Measurements from ENCODE around the gene CA10. TPM values are rescaled to one million over a fixed set of nuclear protein-coding genes. Genes with fewer than 3 reads are reported as not detected.

CA10 gene
- polyA plus RNA-seq, 6 donors from 2014 or later: not detected

DNA sequence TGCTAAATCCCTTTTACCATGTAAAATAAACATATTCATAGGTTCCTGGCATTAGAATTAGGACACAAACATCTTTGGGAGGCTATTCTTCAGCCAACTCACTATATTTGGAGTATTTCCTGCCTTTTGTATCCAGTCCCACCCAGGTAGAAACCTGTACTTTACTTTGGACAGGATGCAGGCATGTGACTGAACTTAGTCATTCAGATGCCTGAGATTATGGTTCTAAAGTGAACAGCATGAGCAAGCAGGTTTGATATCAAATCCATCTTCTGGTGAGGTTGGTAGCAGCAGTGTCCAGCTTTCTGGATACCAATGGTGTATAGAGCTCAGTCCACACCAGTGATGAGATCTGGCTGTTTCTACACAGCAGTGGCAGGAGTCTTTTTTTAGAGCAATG lies 20.2 kb downstream of the CA10 start:
- no peaks in the 10 kb centered on the region for H3K36me3 Mint-ChIP-seq
- no peak overlapping the region for H3K4me3 Mint-ChIP-seq
- no peak for ATAC-seq (ENCODE audit: low read depth in 2 of 2)
- no peak overlapping the region for H3K27ac Mint-ChIP-seq
- no peaks in the 10 kb centered on the region for H3K4me1 Mint-ChIP-seq
- DNase-seq: no peak
- peaks cover 0 to 4% (median 0%) of the 10 kb centered on the region in 3 donors for H3K27me3 Mint-ChIP-seq
- peaks cover 0 to 4% (median 0%) of the 10 kb centered on the region in 7 donors for H3K9me3 Mint-ChIP-seq

DNA sequence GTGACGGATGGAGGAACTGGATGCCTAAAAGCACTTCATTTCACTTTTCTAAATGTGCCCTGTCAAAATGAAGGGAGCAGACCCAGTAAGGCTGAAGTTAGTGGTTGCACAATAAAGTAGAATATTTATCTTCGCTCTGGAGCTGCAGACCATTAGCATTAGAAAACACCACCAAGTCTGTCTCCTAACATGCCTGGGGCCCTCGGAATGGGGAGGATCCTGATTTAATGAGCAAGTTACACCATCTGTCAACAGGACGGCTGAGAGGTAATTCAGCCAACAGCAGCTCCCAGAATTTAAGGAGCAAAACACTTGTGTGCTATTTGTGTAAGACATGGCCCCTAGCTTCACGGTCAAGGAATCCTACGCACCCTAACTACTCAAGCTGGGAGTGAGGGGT lies 22.3 kb downstream of the CA10 start:
- DNase-seq (no peak), ATAC-seq (ENCODE audit: low read depth in 2 of 2) (no peak)
- Mint-ChIP-seq H3K27me3 (peaks cover 0 to 4% (median 0%) of the 10 kb centered on the region in 3 donors), H3K4me3 (no peak overlapping the region), H3K27ac (no peak overlapping the region), H3K9me3 (peaks cover 0 to 4% (median 0%) of the 10 kb centered on the region in 7 donors), H3K36me3 (no peaks in the 10 kb centered on the region), H3K4me1 (no peaks in the 10 kb centered on the region)

DNA sequence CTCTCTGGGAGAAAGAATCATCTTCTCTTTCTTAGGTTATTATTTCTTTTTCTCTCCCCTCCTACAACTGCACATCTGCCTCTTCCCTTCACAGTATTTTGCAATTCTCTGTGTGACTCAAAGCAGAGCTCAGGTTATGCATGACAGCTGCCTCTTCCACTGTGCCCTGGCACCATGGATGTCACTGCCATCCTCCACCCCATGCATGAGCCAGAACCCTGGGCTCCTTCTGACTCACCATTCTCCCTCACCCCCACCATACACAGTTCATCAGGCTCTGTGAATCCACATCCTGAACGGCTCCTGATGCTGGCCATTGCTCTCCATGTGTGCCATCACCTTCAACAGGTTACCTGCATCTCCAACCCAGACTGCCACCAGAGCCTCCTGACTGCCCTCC lies 23.9 kb downstream of the CA10 start:
- Mint-ChIP-seq H3K9me3 (peaks cover 0 to 11% (median 3%) of the 10 kb centered on the region in 7 donors), H3K36me3 (no peaks in the 10 kb centered on the region), H3K4me1 (no peaks in the 10 kb centered on the region), H3K4me3 (no peak overlapping the region), H3K27me3 (peaks cover 0 to 4% (median 0%) of the 10 kb centered on the region in 3 donors), H3K27ac (no peak overlapping the region)
- no peak for ATAC-seq (ENCODE audit: low read depth in 2 of 2)
- DNase-seq: no peak

DNA sequence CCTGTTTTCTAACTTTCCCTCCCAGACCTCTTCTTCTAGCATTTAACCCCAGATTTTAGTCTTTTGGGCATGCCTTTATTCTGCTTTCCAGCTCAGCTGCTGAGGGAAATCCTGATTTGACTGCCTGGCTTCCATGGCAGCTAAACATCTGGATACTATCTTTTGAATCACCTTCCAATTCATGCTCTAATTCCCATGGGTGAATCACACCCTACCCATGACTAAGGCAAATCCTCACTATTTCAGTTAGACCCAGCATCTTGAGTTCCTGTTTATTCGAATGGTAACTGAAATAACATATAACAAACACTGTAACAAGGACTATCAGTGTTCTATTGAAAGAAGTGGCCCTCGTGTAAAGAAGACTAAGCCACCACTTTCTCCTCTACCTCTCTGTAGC lies 29.8 kb downstream of the CA10 start:
- Mint-ChIP-seq H3K27ac (no peak overlapping the region), H3K4me1 (no peaks in the 10 kb centered on the region), H3K36me3 (no peaks in the 10 kb centered on the region), H3K9me3 (peaks cover 0 to 26% (median 5%) of the 10 kb centered on the region in 7 donors), H3K27me3 (peaks cover 0 to 6% (median 0%) of the 10 kb centered on the region in 3 donors), H3K4me3 (no peak overlapping the region)
- DNase-seq (no peak), ATAC-seq (ENCODE audit: low read depth in 2 of 2) (no peak)

DNA sequence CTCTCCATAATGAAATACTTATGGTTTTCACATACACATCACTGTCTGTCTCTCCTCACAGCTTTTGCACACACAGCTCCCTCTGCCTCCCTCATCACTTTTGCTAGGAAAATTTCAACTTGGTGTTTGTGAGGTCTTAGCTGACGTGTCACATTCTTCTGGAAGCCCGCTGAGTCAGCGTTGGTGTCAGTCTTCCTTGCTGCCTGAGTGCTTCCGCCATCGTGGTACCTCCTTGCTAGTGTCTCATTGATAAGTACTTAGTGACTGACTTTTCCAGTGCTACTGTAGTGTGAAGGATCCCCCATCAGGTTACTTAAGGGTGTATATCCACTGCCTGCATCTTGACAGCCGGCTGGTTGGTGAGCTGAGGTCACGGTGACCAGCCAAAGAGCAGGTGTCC lies 33.5 kb downstream of the CA10 start:
- Mint-ChIP-seq H3K4me1 (no peaks in the 10 kb centered on the region), H3K27ac (no peak overlapping the region), H3K36me3 (no peaks in the 10 kb centered on the region), H3K27me3 (peaks cover 0 to 6% (median 0%) of the 10 kb centered on the region in 3 donors), H3K9me3 (peaks cover 0 to 19% (median 5%) of the 10 kb centered on the region in 7 donors), H3K4me3 (no peak overlapping the region)
- DNase-seq: no peak
- ATAC-seq (ENCODE audit: low read depth in 2 of 2): no peak

DNA sequence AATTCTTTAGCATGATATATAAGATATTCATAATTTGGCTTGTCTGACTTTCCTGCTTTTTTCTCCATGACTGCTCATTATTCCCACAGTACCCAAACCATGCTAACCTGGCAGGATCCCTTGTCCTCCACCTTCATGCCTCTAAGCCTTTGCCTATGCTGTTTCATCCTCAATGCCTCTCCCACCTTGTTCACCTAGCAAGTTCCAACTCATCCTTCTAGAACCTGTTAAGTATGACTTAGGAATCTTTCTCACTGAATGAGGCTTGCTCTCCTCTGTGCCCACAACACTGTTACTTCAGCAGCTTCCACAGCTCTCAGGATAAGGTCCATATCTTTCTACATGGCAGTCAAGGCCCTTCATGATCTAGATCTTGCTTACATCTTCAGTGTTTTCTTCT lies 34.0 kb downstream of the CA10 start:
- Mint-ChIP-seq H3K9me3 (peaks cover 0 to 14% (median 5%) of the 10 kb centered on the region in 7 donors), H3K27ac (no peak overlapping the region), H3K4me1 (no peaks in the 10 kb centered on the region), H3K4me3 (no peak overlapping the region), H3K36me3 (no peaks in the 10 kb centered on the region), H3K27me3 (peaks cover 0 to 6% (median 0%) of the 10 kb centered on the region in 3 donors)
- no peak for ATAC-seq (ENCODE audit: low read depth in 2 of 2)
- no peak for DNase-seq

DNA sequence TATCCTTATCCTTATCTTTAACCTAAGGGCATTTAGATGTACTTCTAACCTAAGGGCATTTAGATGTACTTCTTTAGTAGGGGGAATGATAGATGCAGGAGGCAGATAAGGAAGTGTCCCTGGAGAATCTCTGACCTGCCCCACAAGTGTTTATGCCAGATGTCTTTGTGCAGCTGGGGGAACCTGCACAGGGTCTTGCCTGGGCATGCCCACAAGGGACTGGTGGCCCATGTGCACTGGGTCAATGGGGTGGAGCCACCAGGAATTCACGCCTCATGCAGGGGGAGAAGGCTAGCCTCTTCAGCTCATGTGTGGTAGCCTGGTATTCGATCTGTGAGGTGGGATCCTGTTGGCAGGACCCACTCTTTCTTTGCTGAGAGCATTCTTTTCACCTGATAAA lies 38.0 kb downstream of the CA10 start:
- peaks cover 0 to 17% (median 4%) of the 10 kb centered on the region in 7 donors for H3K9me3 Mint-ChIP-seq
- ATAC-seq (ENCODE audit: low read depth in 2 of 2) (no peak), DNase-seq (no peak)
- no peaks in the 10 kb centered on the region for H3K36me3 Mint-ChIP-seq
- H3K4me3 Mint-ChIP-seq: no peak overlapping the region
- no peaks in the 10 kb centered on the region for H3K4me1 Mint-ChIP-seq
- peaks cover 0 to 6% (median 0%) of the 10 kb centered on the region in 3 donors for H3K27me3 Mint-ChIP-seq
- no peak overlapping the region for H3K27ac Mint-ChIP-seq

DNA sequence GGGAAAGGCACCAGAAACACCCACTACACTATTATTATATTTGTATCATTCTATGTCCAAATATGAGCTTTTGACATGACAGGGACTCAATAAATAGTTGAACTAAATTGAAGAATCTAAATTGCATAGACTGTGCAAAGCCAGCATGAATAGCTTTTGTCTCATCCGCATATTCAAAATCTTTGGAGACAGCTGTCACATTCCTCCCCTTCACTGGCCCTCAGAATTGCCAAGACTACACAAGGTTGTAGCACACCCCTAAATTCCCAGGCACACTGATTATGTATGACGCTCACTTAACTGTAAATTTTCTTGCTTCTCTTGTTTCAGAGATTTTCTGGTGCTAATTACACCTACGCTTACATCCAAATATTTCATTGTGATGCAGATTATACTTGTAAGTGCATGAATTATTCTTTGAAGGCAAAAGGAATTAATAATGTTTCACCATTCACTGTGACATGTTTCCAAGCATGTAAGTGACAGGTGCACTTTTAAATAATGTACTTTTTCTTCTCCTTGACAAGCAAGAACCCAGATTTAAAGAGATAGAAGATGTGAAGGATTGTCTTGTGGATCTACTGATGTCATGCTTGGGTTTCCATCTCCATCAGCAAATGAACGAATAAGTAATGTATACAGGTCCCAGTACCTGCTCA lies 47.5 kb downstream of the CA10 start:
- Mint-ChIP-seq H3K4me1 (no peaks in the 10 kb centered on the region), H3K27ac (no peak overlapping the region), H3K36me3 (no peaks in the 10 kb centered on the region), H3K27me3 (peaks cover 0 to 16% (median 6%) of the 10 kb centered on the region in 3 donors), H3K4me3 (no peak overlapping the region), H3K9me3 (peaks cover 0 to 4% (median 3%) of the 10 kb centered on the region in 7 donors)
- DNase-seq (no peak), ATAC-seq (ENCODE audit: low read depth in 2 of 2) (no peak)

DNA sequence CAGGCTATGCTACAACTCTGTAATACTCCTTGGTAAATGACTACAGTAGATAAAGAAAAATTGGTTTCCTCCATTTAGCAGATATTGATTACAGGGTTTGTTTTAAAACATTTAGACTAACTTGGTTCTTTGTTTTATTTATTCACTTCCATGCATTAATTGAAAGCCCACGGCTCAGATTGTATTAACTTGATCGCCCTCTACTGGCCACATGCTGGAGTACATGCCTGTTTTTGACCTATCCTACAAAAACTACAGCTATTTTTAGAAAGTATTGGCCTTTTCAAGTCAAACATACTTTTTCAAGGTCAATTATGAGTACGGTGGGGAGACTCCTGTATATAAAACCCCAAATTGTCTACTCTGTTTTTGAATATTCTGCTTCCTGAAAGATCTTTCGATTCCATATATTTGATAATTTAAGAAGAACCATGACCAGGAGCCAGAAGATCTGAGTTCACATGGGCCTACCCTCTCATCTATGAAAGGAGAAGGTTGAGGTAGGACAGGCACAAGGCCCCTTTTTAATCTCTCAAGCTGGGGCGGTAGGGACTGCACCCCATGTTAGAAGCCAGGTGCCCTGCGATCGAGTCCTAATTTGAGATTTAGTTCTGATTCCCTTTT lies 51.8 kb downstream of the CA10 start:
- Mint-ChIP-seq H3K27ac (no peak overlapping the region), H3K27me3 (peaks cover 0 to 16% (median 6%) of the 10 kb centered on the region in 3 donors), H3K4me3 (no peak overlapping the region), H3K9me3 (peaks cover 0 to 6% (median 0%) of the 10 kb centered on the region in 7 donors), H3K4me1 (no peaks in the 10 kb centered on the region), H3K36me3 (no peaks in the 10 kb centered on the region)
- no peak for ATAC-seq (ENCODE audit: low read depth in 2 of 2)
- DNase-seq: no peak

DNA sequence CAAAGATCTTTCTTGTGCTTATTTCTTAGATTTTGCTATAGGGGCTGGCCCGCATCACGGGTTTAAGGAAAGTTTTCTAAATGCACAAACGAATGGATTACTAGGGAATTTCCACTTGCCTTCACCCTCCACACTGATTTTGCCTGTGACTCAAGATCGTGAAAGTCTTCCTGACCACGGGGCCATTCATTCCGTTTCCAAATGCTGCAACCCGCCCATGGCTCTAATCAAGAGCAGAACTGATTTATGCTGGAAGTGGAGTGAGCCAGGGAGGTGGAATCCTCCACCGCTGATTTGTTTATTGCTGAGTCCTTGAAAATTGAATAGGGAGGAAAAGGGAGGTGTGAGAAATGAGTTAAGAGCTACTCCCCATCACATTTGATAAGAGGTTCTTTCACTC lies 52.4 kb downstream of the CA10 start:
- Mint-ChIP-seq H3K27me3 (peaks cover 0 to 13% (median 6%) of the 10 kb centered on the region in 3 donors), H3K9me3 (peaks cover 0 to 6% (median 0%) of the 10 kb centered on the region in 7 donors), H3K4me3 (no peak overlapping the region), H3K27ac (no peak overlapping the region), H3K4me1 (no peaks in the 10 kb centered on the region), H3K36me3 (no peaks in the 10 kb centered on the region)
- no peak for ATAC-seq (ENCODE audit: low read depth in 2 of 2)
- DNase-seq: no peak

DNA sequence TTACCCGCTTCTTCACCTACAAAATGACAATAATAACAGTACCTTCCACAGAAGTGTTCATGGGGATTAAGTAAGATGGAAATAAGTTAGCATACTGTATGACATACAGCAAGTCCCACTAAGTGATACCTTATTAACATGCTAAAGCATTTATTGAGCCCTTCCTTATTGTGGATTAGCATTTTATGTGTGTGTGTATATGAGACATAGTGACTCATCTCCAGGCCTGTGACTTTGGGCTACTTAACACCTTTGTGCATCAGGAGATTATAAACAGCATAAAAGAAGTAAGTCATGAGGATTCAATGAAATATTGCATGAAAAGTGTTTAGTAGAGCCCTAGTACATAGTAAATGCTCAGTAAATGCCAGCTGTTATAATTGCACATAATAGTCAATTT lies 52.9 kb downstream of the CA10 start:
- no peak for ATAC-seq (ENCODE audit: low read depth in 2 of 2)
- Mint-ChIP-seq H3K4me1 (no peaks in the 10 kb centered on the region), H3K9me3 (peaks cover 0 to 6% (median 0%) of the 10 kb centered on the region in 7 donors), H3K36me3 (no peaks in the 10 kb centered on the region), H3K27ac (no peak overlapping the region), H3K27me3 (peaks cover 0 to 9% (median 6%) of the 10 kb centered on the region in 3 donors), H3K4me3 (no peak overlapping the region)
- DNase-seq: no peak

DNA sequence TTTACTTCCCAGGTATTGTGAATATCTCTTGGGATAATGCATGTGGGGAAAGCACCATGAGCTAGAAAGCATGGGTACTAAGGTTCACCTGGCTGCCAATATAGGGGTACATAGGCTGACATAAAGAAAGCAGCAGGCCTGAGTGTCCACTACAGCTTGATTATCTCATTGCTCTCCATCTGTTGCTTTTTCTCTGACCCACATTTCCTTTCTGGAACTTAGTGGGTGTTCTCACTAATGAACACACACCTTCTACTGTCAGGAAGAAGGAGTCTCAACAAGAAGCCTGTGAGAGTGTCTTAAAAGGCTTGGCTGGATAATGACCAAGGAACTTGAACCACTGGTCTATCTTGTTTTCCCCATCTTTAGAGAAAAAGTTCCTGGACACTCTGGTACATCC lies 62.5 kb downstream of the CA10 start:
- H3K4me1 Mint-ChIP-seq: no peaks in the 10 kb centered on the region
- DNase-seq: no peak
- ATAC-seq (ENCODE audit: low read depth in 2 of 2): no peak
- peaks cover 0 to 4% (median 0%) of the 10 kb centered on the region in 7 donors for H3K9me3 Mint-ChIP-seq
- H3K27me3 Mint-ChIP-seq: no peaks in the 10 kb centered on the region
- no peaks in the 10 kb centered on the region for H3K36me3 Mint-ChIP-seq
- H3K27ac Mint-ChIP-seq: no peak overlapping the region
- no peak overlapping the region for H3K4me3 Mint-ChIP-seq

DNA sequence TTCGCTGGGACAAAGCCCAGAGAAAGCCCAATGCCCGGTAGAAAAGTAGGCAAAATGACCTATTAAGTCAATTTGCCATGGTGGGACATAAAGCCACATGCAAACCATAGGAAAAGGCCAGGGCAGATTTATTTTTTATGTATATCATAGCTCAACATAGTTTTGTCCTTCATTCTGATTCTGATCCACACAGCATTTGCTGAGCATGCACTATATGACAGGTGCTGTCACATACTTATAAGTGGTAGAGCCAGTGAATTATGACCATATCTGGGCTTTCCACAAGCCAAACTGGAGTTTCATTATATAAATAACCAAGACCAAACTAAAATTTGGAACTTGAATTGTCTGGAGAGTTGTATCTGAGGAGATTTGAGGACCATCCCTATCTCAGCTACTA lies 74.3 kb downstream of the CA10 start:
- peaks cover 0 to 10% (median 4%) of the 10 kb centered on the region in 7 donors for H3K9me3 Mint-ChIP-seq
- no peaks in the 10 kb centered on the region for H3K4me1 Mint-ChIP-seq
- H3K27me3 Mint-ChIP-seq: no peaks in the 10 kb centered on the region
- no peak for DNase-seq
- no peak for ATAC-seq (ENCODE audit: low read depth in 2 of 2)
- H3K36me3 Mint-ChIP-seq: no peaks in the 10 kb centered on the region
- no peak overlapping the region for H3K4me3 Mint-ChIP-seq
- H3K27ac Mint-ChIP-seq: no peak overlapping the region

DNA sequence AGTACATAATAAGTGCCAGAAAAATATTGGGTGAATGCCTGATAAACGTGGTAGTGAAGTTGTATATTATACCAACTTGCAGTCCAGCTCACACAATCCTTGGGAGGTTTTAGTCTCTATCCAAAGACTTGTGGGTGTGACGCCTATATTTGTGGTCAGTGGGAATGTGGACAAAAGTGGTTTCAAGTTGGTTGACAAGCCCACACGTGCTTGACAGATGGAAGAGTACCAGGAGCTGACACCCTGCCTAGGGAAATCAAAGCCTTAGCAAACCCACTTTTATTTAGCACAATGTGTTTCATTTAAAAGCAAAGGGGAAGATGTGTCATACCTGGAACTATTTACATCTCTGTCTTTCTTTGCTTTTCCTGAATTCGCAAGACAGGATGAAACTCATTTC lies 79.0 kb downstream of the CA10 start:
- no peak for ATAC-seq (ENCODE audit: low read depth in 2 of 2)

More for the DNA sequence above, 79.0 kb downstream of the CA10 start:
- Mint-ChIP-seq H3K9me3 (peaks cover 0 to 10% (median 4%) of the 10 kb centered on the region in 7 donors), H3K4me3 (no peak overlapping the region), H3K36me3 (no peaks in the 10 kb centered on the region), H3K27ac (no peak overlapping the region), H3K4me1 (no peaks in the 10 kb centered on the region), H3K27me3 (no peaks in the 10 kb centered on the region)
- no peak for DNase-seq

Measured in naive B cell (primary cell).